ENCODE measurements around the gene CASP4. TPM values are rescaled to one million over a fixed set of nuclear protein-coding genes. Genes with fewer than 3 reads are reported as not detected.

The CASP4 gene
- total and polyA plus RNA-seq, 2 experiments from 2014 or later = 0.78 TPM; not detected in 1

- TF ChIP-seq CTCF (IDR thresholded peaks at IDR 0.05; ENCODE audit: low read depth, low read length) = no peak
- H3K36me3 ChIP-seq = no peaks in the 10 kb centered on the region
- no peak overlapping the region for H3K4me3 ChIP-seq
- no peaks in the 10 kb centered on the region for H3K27me3 ChIP-seq
- H3K4me1 ChIP-seq (ENCODE audit: low read depth) = peaks cover 5% of the 10 kb centered on the region
- no peaks in the 10 kb centered on the region for H3K9me3 ChIP-seq (ENCODE audit: low read depth)
- DNase-seq (ENCODE audit: low read depth in 1 of 2, low spot score in 1 of 2) = no peak
- H3K27ac ChIP-seq = no peak overlapping the region
These were observed 69.1 kb downstream of the CASP4 start for GRCh38 chr11:104899226-104899625.

- Histone ChIP-seq H3K36me3 (no peaks in the 10 kb centered on the region), H3K9me3 (ENCODE audit: low read depth) (no peaks in the 10 kb centered on the region), H3K4me1 (ENCODE audit: low read depth) (peaks cover 5% of the 10 kb centered on the region), H3K27ac (no peak overlapping the region), H3K4me3 (no peak overlapping the region), H3K27me3 (no peaks in the 10 kb centered on the region)
- peak in 1 of 2 donors; percentile 31 for DNase-seq (ENCODE audit: low read depth in 1 of 2, low spot score in 1 of 2)
- no peak for TF ChIP-seq CTCF (IDR thresholded peaks at IDR 0.05; ENCODE audit: low read depth, low read length)
These were observed 69.7 kb downstream of the CASP4 start for GRCh38 chr11:104898685-104899013.

- DNase-seq (ENCODE audit: low read depth in 1 of 2, low spot score in 1 of 2) = peak in 1 of 2 donors; percentile 30
- Histone ChIP-seq H3K4me3 (no peak within 1 kb of the TSS), H3K4me1 (ENCODE audit: low read depth) (peaks cover 5% of the 10 kb centered on the region), H3K27me3 (no peaks in the 10 kb centered on the region), H3K9me3 (ENCODE audit: low read depth) (no peaks in the 10 kb centered on the region), H3K27ac (no peak within 1 kb of the TSS), H3K36me3 (no peaks in the 10 kb centered on the region)
- no peak for TF ChIP-seq CTCF (IDR thresholded peaks at IDR 0.05; ENCODE audit: low read depth, low read length)
These were observed 70.3 kb downstream of the CASP4 start, which contains the start of gene CASP12 for GRCh38 chr11:104897891-104898684. Gene CASP12 (minus strand): TSS chr11:104898460.

GRCh38 chr11:104895634-104896033, 72.7 kb downstream of the CASP4 start:
- DNase-seq (ENCODE audit: low read depth in 1 of 2, low spot score in 1 of 2) = no peak
- Histone ChIP-seq H3K36me3 (no peaks in the 10 kb centered on the region), H3K4me1 (ENCODE audit: low read depth) (peaks cover 5% of the 10 kb centered on the region), H3K9me3 (ENCODE audit: low read depth) (no peaks in the 10 kb centered on the region), H3K27ac (no peak overlapping the region), H3K27me3 (no peaks in the 10 kb centered on the region), H3K4me3 (no peak overlapping the region)
- no peak for TF ChIP-seq CTCF (IDR thresholded peaks at IDR 0.05; ENCODE audit: low read depth, low read length)

GRCh38 chr11:104893876-104894275, 74.5 kb downstream of the CASP4 start:
- no peak for DNase-seq (ENCODE audit: low read depth in 1 of 2, low spot score in 1 of 2)
- Histone ChIP-seq H3K27ac (no peak overlapping the region), H3K27me3 (no peaks in the 10 kb centered on the region), H3K4me3 (no peak overlapping the region), H3K36me3 (no peaks in the 10 kb centered on the region), H3K4me1 (ENCODE audit: low read depth) (peaks cover 5% of the 10 kb centered on the region), H3K9me3 (ENCODE audit: low read depth) (no peaks in the 10 kb centered on the region)
- TF ChIP-seq CTCF (IDR thresholded peaks at IDR 0.05; ENCODE audit: low read depth, low read length) = no peak

Other genes with a start within 250 kb of the CASP4 start
- gene CASP12, start 70.1 kb downstream of the CASP4 start, total RNA-seq = not detected in 2 replicates
- 0.15 TPM in 1 of 2 replicates, not detected in the other for gene CASP12, start 70.1 kb downstream of the CASP4 start, polyA plus RNA-seq
- gene CASP5, start 54.6 kb upstream of the CASP4 start, total RNA-seq = not detected in 2 replicates
- not detected in 2 replicates for gene CASP5, start 54.6 kb upstream of the CASP4 start, polyA plus RNA-seq
- gene CASP1, start 66.6 kb upstream of the CASP4 start, total RNA-seq = not detected in 2 replicates
- 0.12 TPM in 1 of 2 replicates, not detected in the other for gene CASP1, start 66.6 kb upstream of the CASP4 start, polyA plus RNA-seq
- not detected in 2 replicates for gene CARD16, start 76.8 kb upstream of the CASP4 start, total RNA-seq
- not detected in 2 replicates for gene CARD16, start 76.8 kb upstream of the CASP4 start, polyA plus RNA-seq
- gene CARD18, start 171.2 kb upstream of the CASP4 start, total RNA-seq = not detected in 2 replicates
- 0.50 and 1.1 TPM in 2 replicates for gene CARD18, start 171.2 kb upstream of the CASP4 start, polyA plus RNA-seq

Data from cardiac muscle cell (in vitro differentiated cells and primary cell).